Measurements from ENCODE around the gene SLC39A11. TPM values are rescaled to one million over a fixed set of nuclear protein-coding genes. Genes with fewer than 3 reads are reported as not detected.
"Not testable (repeated sequence)": the region's sequence is repeated elsewhere in the genome, so short reads cannot be mapped to it uniquely, and the experiment has no call there.

SLC39A11 gene
- polyA plus RNA-seq, 3 donors: 16.6 to 27.9 (median 26.6) TPM

- Mint-ChIP-seq H3K36me3 (peaks cover 40 to 41% of the 10 kb centered on the region in 2 donors), H3K4me3 (no peak overlapping the region), H3K4me1 (peaks cover 2% of the 10 kb centered on the region), H3K9me3 (no peaks in the 10 kb centered on the region), H3K27me3 (ENCODE audit: low read depth in 3 of 3) (no peaks in the 10 kb centered on the region), H3K27ac (peak overlapping the region in 3 of 7 donors; percentile 22 to 81 (median 25))
- H3K27ac ChIP-seq (ENCODE audit: low read depth in 1 of 2, low read length in 2 of 2): no peak overlapping the region
- no peak overlapping the region for H3K9ac ChIP-seq (ENCODE audit: insufficient read depth, low read length, poor library complexity, severe bottlenecking)
- TF ChIP-seq CTCF (IDR thresholded peaks at IDR 0.05): no peak
- no peak overlapping the region for H3K4me2 ChIP-seq (replicated peaks; ENCODE audit: extremely low read depth, low read length, poor library complexity, severe bottlenecking)
- H3K36me3 ChIP-seq (replicated peaks in 1 of 2; ENCODE audit: control insufficient read depth in 1 of 2, insufficient read depth in 2 of 2, low read length in 2 of 2): peaks cover 7 to 38% of the 10 kb centered on the region in 2 donors
- intact Hi-C loops (cut with micrococcal nuclease): no loop called here
- DNase-seq: no peak
- H2AFZ ChIP-seq (ENCODE audit: insufficient read depth, low read depth, low read length, poor library complexity, severe bottlenecking): no peak overlapping the region
- H3K4me1 ChIP-seq (ENCODE audit: control insufficient read depth in 1 of 2, insufficient read depth in 2 of 2, low read length in 2 of 2): no peaks in the 10 kb centered on the region
- WGBS (ENCODE audit: insufficient coverage): 63% methylated on average over 3 of the region's 6 CpGs
- H4K20me1 ChIP-seq (ENCODE audit: insufficient read depth, low read length): no peaks in the 10 kb centered on the region
- no peaks in the 10 kb centered on the region for H3K9me3 ChIP-seq (replicated peaks in 1 of 2; ENCODE audit: control insufficient read depth in 1 of 2, insufficient read depth in 1 of 2, low read length in 2 of 2)
- H3K27me3 ChIP-seq (ENCODE audit: control insufficient read depth in 2 of 2, insufficient read depth in 2 of 2, low read length in 2 of 2): no peaks in the 10 kb centered on the region
- no peak overlapping the region for H3K4me3 ChIP-seq (replicated peaks in 1 of 3; ENCODE audit: low read depth in 2 of 3, low read length in 3 of 3)
- H3K79me2 ChIP-seq (ENCODE audit: insufficient read depth, low read length): no peaks in the 10 kb centered on the region
These were observed 191.9 kb downstream of the SLC39A11 start for GRCh38 chr17:72900654-72900971.

- Histone ChIP-seq H3K9ac (ENCODE audit: insufficient read depth, low read length, poor library complexity, severe bottlenecking) (no peak overlapping the region), H2AFZ (ENCODE audit: insufficient read depth, low read depth, low read length, poor library complexity, severe bottlenecking) (no peak overlapping the region), H3K4me1 (ENCODE audit: control insufficient read depth in 1 of 2, insufficient read depth in 2 of 2, low read length in 2 of 2) (no peaks in the 10 kb centered on the region), H3K79me2 (ENCODE audit: insufficient read depth, low read length) (no peaks in the 10 kb centered on the region), H3K36me3 (replicated peaks in 1 of 2; ENCODE audit: control insufficient read depth in 1 of 2, insufficient read depth in 2 of 2, low read length in 2 of 2) (peaks cover 7 to 46% of the 10 kb centered on the region in 2 donors), H3K27ac (ENCODE audit: low read depth in 1 of 2, low read length in 2 of 2) (no peak overlapping the region), H3K4me2 (replicated peaks; ENCODE audit: extremely low read depth, low read length, poor library complexity, severe bottlenecking) (no peak overlapping the region), H3K9me3 (replicated peaks in 1 of 2; ENCODE audit: control insufficient read depth in 1 of 2, insufficient read depth in 1 of 2, low read length in 2 of 2) (no peaks in the 10 kb centered on the region), H4K20me1 (ENCODE audit: insufficient read depth, low read length) (no peaks in the 10 kb centered on the region), H3K27me3 (ENCODE audit: control insufficient read depth in 2 of 2, insufficient read depth in 2 of 2, low read length in 2 of 2) (no peaks in the 10 kb centered on the region), H3K4me3 (replicated peaks in 1 of 3; ENCODE audit: low read depth in 2 of 3, low read length in 3 of 3) (no peak overlapping the region)
- 87% methylated on average over 7 of the region's 9 CpGs for WGBS (ENCODE audit: insufficient coverage)
- DNase-seq: no peak
- Mint-ChIP-seq H3K27me3 (ENCODE audit: low read depth in 3 of 3) (no peaks in the 10 kb centered on the region), H3K9me3 (no peaks in the 10 kb centered on the region), H3K4me1 (peaks cover 2% of the 10 kb centered on the region), H3K36me3 (peaks cover 47 to 50% of the 10 kb centered on the region in 2 donors), H3K27ac (no peak overlapping the region), H3K4me3 (no peak overlapping the region)
- TF ChIP-seq CTCF (IDR thresholded peaks at IDR 0.05): no peak
- intact Hi-C loops (cut with micrococcal nuclease): no loop called here
These were observed 193.8 kb downstream of the SLC39A11 start for GRCh38 chr17:72898725-72899124.

- intact Hi-C loops (cut with micrococcal nuclease); H3K4me3 ChIP-seq (replicated peaks in 1 of 3; ENCODE audit: low read depth in 2 of 3, low read length in 3 of 3); H2AFZ ChIP-seq (ENCODE audit: insufficient read depth, low read depth, low read length, poor library complexity, severe bottlenecking); H3K9me3 Mint-ChIP-seq; H3K27me3 Mint-ChIP-seq (ENCODE audit: low read depth in 3 of 3); H3K4me1 ChIP-seq (ENCODE audit: control insufficient read depth in 1 of 2, insufficient read depth in 2 of 2, low read length in 2 of 2); H3K4me2 ChIP-seq (replicated peaks; ENCODE audit: extremely low read depth, low read length, poor library complexity, severe bottlenecking); DNase-seq; H3K9ac ChIP-seq (ENCODE audit: insufficient read depth, low read length, poor library complexity, severe bottlenecking); H3K4me1 Mint-ChIP-seq; H4K20me1 ChIP-seq (ENCODE audit: insufficient read depth, low read length); H3K4me3 Mint-ChIP-seq; H3K79me2 ChIP-seq (ENCODE audit: insufficient read depth, low read length); H3K27me3 ChIP-seq (ENCODE audit: control insufficient read depth in 2 of 2, insufficient read depth in 2 of 2, low read length in 2 of 2); H3K27ac ChIP-seq (ENCODE audit: low read depth in 1 of 2, low read length in 2 of 2); H3K9me3 ChIP-seq (replicated peaks in 1 of 2; ENCODE audit: control insufficient read depth in 1 of 2, insufficient read depth in 1 of 2, low read length in 2 of 2): not testable (repeated sequence)
- Mint-ChIP-seq H3K27ac (peak overlapping the region in 2 of 7 donors; percentile 35 to 70), H3K36me3 (peaks cover 49 to 53% of the 10 kb centered on the region in 2 donors)
- 76% methylated on average over 3 of the region's 7 CpGs for WGBS (ENCODE audit: insufficient coverage)
- H3K36me3 ChIP-seq (replicated peaks in 1 of 2; ENCODE audit: control insufficient read depth in 1 of 2, insufficient read depth in 2 of 2, low read length in 2 of 2): peaks cover 7 to 44% of the 10 kb centered on the region in 2 donors
These were observed 196.2 kb downstream of the SLC39A11 start for GRCh38 chr17:72896288-72896687.
